GM12892 (cell line): ENCODE measurements around the gene EP300.

Experiments used
- POLR2A ChIP-seq: IDR thresholded peaks from 2 replicates; pipeline ENCODE4 v1.6.1; 2011; ENCODE audit warnings: low read depth, low read length, control low read depth
- POLR2AphosphoS5 ChIP-seq: IDR thresholded peaks from 2 replicates; pipeline ENCODE4 v1.6.1; 2011; ENCODE audit warnings: low read depth, low read length, control low read depth

DNA sequence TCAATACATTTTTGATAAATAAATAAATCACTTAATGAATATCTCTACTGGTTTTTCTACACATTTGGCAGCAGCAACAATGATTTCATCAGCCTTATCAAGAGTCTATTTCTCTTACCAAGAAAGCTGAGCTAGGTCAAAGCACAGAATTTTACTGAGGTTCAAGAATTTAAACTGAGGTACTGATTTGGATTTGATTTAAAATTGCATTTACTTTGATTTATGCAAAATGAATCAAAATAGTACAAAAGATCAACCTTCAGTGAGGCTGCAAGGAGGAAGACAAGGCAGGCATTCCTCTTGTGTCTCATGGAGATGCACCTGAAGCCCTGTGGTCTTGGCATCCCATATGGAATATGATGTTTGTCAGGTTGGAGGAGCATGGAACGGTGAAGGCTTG lies 15.5 kb upstream of the EP300 start:
- TF ChIP-seq POLR2A (no peak), POLR2AphosphoS5 (no peak)
